GM18867 (cell line): ENCODE data around the gene DMXL2.
"Not testable (repeated sequence)": the region's sequence is repeated elsewhere in the genome, so short reads cannot be mapped to it uniquely, and the experiment has no call there.

Experiments
- ATAC-seq: cut with Tn5 transposase; IDR thresholded peaks from one replicate; pipeline ENCODE4 v1.9.1; 2021; ENCODE audit warnings: mild to moderate bottlenecking, moderate library complexity; ENCODE audit not compliant: unreplicated experiment

DMXL2 gene

GRCh38 chr15:51579012-51579411 is 43.6 kb downstream of the DMXL2 start:
- no peak for ATAC-seq

- ATAC-seq, result no peak
Observed at GRCh38 chr15:51577636-51578304, 44.8 kb downstream of the DMXL2 start.

GRCh38 chr15:51576911-51577500 is 45.6 kb downstream of the DMXL2 start:
- no peak for ATAC-seq

GRCh38 chr15:51576286-51576850 is 46.2 kb downstream of the DMXL2 start:
- no peak for ATAC-seq

- ATAC-seq, result no peak
Observed at GRCh38 chr15:51575775-51576174, 46.8 kb downstream of the DMXL2 start.

GRCh38 chr15:51573352-51573751 is 49.2 kb downstream of the DMXL2 start:
- ATAC-seq, result not testable (repeated sequence)

- ATAC-seq, result not testable (repeated sequence)
Observed at GRCh38 chr15:51568939-51569784, 53.4 kb downstream of the DMXL2 start.

- ATAC-seq, result no peak
Observed at GRCh38 chr15:51561271-51561670, 61.3 kb downstream of the DMXL2 start.

- no peak for ATAC-seq
Observed at GRCh38 chr15:51558876-51559275, 63.7 kb downstream of the DMXL2 start.

GRCh38 chr15:51558411-51558810 is 64.2 kb downstream of the DMXL2 start:
- ATAC-seq, result no peak

GRCh38 chr15:51550841-51551240 is 71.7 kb downstream of the DMXL2 start:
- ATAC-seq, result no peak

- no peak for ATAC-seq
Observed at GRCh38 chr15:51547656-51548055, 74.9 kb downstream of the DMXL2 start.

- no peak for ATAC-seq
Observed at GRCh38 chr15:51536965-51537574, 85.5 kb downstream of the DMXL2 start.

- ATAC-seq, result no peak
Observed at GRCh38 chr15:51533672-51534398, 88.7 kb downstream of the DMXL2 start.

GRCh38 chr15:51526955-51527354 is 95.6 kb downstream of the DMXL2 start:
- ATAC-seq, result no peak

- no peak for ATAC-seq
Observed at GRCh38 chr15:51524376-51524775, 98.2 kb downstream of the DMXL2 start.

- ATAC-seq, result no peak
Observed at GRCh38 chr15:51516291-51516690, 106.3 kb downstream of the DMXL2 start.

GRCh38 chr15:51505251-51505650 is 117.3 kb downstream of the DMXL2 start:
- no peak for ATAC-seq

- no peak for ATAC-seq
Observed at GRCh38 chr15:51503003-51503402, 119.6 kb downstream of the DMXL2 start.

GRCh38 chr15:51499379-51499976 is 123.1 kb downstream of the DMXL2 start:
- ATAC-seq, result no peak
